HepG2 (cell line): ENCODE results near the gene DNAJC30. TPM values are rescaled to one million over a fixed set of nuclear protein-coding genes. Genes with fewer than 3 reads are reported as not detected.

ENCODE experiments used
- ATAC-seq: fragments of 200-7000 bp; cut with Tn5 transposase; 3 replicates; pipeline ENCODE4 v1.9.1; 2020; ENCODE audit warnings: mild to moderate bottlenecking, moderate library complexity
- BruUV-seq: library from RNA; stranded (reverse); fragments of 400-500 nt; replicated peaks from 2 replicates; lab custom pipeline; 2021; lab: Mats Ljungman, UMichigan
- CTCF ChIA-PET: fragments of 300-600 bp; formaldehyde crosslinking; extraction: SDS; loops from one replicate; lab custom pipeline; 2021; ENCODE audit warnings: low total read pairs, inconsistent platforms, low intra/inter-chr PET ratio; lab: Yijun Ruan, JAX
- POLR2A ChIA-PET: fragments of 350-600 bp; sonication (Branson Sonifier 250); formaldehyde crosslinking; loops from one replicate; lab custom pipeline; 2020; ENCODE audit warnings: antibody characterized with exemption, inconsistent platforms; lab: Yijun Ruan, JAX
- DNase-seq: peaks from one replicate; pipeline ENCODE4 v3.0.0-alpha.2; 2015; ENCODE audit warnings: low spot score
- FAIRE-seq: peaks from 3 replicates; lab custom pipeline; 2011; peaks lifted over from hg19 to GRCh38; lab: Jason Lieb, UNC
- H2AFZ ChIP-seq: one replicate; pipeline ENCODE4 v1.6.1; 2011; ENCODE audit warnings: low read length, inconsistent platforms
- H3K27ac ChIP-seq: fragments of 300-600 bp; 3 replicates; pipeline ENCODE4 v1.8.0; 2011; ENCODE audit warnings: mixed run types, mild to moderate bottlenecking, mixed read lengths, low read length, inconsistent platforms; ENCODE audit not compliant: insufficient read depth; ENCODE audit errors: extremely low read length
- H3K27me3 ChIP-seq, 2 experiments: fragments of 200-600 bp in 1 of 2; 2 replicates in 1 of 2; 3 replicates in 1 of 2; pipeline versions ENCODE4 v1.6.0 to v1.8.0; 2011; ENCODE audit warnings: low read length in 2 of 2, mild to moderate bottlenecking in 2 of 2, moderate library complexity in 2 of 2, inconsistent platforms in 1 of 2; ENCODE audit not compliant: insufficient read depth in 2 of 2, control insufficient read depth in 1 of 2
- H3K36me3 ChIP-seq, 2 experiments: fragments of 200-600 bp in 1 of 2; replicated peaks in 1 of 2; 2 replicates in 1 of 2; 3 replicates in 1 of 2; pipeline versions ENCODE4 v1.5.1 to v1.8.0; 2011; ENCODE audit warnings: low read length in 2 of 2, inconsistent platforms in 1 of 2; ENCODE audit not compliant: insufficient read depth in 2 of 2, control insufficient read depth in 1 of 2
- H3K4me1 ChIP-seq: 2 replicates; pipeline ENCODE4 v1.5.1; 2012; ENCODE audit warnings: low read length, inconsistent platforms; ENCODE audit not compliant: insufficient read depth
- H3K4me2 ChIP-seq: 2 replicates; pipeline ENCODE4 v1.6.0; 2011; ENCODE audit warnings: low read depth, low read length, inconsistent platforms
- H3K4me3 ChIP-seq, 3 experiments: fragments of 200-600 bp in 1 of 3; sonication (generic), shearing (Covaris generic) in 1 of 3; replicated peaks in 1 of 3; 2 replicates each; pipeline ENCODE4 v1.5.1; 2011 to 2016; ENCODE audit warnings: low read length in 3 of 3, inconsistent platforms in 2 of 3, low read depth in 2 of 3, mild to moderate bottlenecking in 2 of 3, control low read depth in 1 of 3, mixed read lengths in 1 of 3; ENCODE audit not compliant: insufficient read depth in 1 of 3
- H3K79me2 ChIP-seq: one replicate; pipeline ENCODE4 v1.6.1; 2011; ENCODE audit warnings: low read length, inconsistent platforms; ENCODE audit not compliant: insufficient read depth
- H3K9ac ChIP-seq: 2 replicates; pipeline ENCODE4 v1.6.0; 2011; ENCODE audit warnings: mild to moderate bottlenecking, low read depth, low read length, inconsistent platforms; ENCODE audit not compliant: insufficient read depth
- H3K9me3 ChIP-seq: 2 replicates; pipeline ENCODE4 v1.5.1; 2012; ENCODE audit warnings: mild to moderate bottlenecking, low read length
- H4K20me1 ChIP-seq: 2 replicates; pipeline ENCODE4 v1.6.0; 2011; ENCODE audit warnings: inconsistent platforms, mild to moderate bottlenecking, low read length, moderate library complexity; ENCODE audit not compliant: insufficient read depth
- CREB1 ChIP-seq, 2 experiments: fragments of 450-650 bp in 1 of 2; IDR thresholded peaks; 2 replicates each; pipeline ENCODE4 v1.6.1; 2016 to 2017; ENCODE audit warnings: control low read depth in 1 of 2, mild to moderate bottlenecking in 1 of 2, missing compliant biosample characterization in 1 of 2, missing genetic modification characterization in 1 of 2
- FOSL2 ChIP-seq: sonication (generic); formaldehyde crosslinking; IDR thresholded peaks from 2 replicates; pipeline ENCODE4 v1.4.0; 2020; ENCODE audit warnings: missing genetic modification reagents
- RAD21 ChIP-seq: fragments of 450-650 bp; formaldehyde crosslinking; IDR thresholded peaks from 2 replicates; pipeline ENCODE4 v1.5.0; 2020; ENCODE audit warnings: mild to moderate bottlenecking
- RARG ChIP-seq: sonication (generic); formaldehyde crosslinking; IDR thresholded peaks from 2 replicates; pipeline ENCODE4 v1.4.0; 2020; ENCODE audit warnings: low read depth, mild to moderate bottlenecking, missing genetic modification reagents
- SMC3 ChIP-seq: IDR thresholded peaks from 2 replicates; pipeline ENCODE4 v1.6.1; 2011; ENCODE audit warnings: low read length, improper control_type of control experiment
- STAG1 ChIP-seq: sonication (generic); formaldehyde crosslinking; IDR thresholded peaks from 2 replicates; pipeline ENCODE4 v1.4.0; 2020; ENCODE audit warnings: missing genetic modification reagents
- ZBTB38 ChIP-seq: sonication (generic); formaldehyde crosslinking; IDR thresholded peaks from 2 replicates; pipeline ENCODE4 v1.5.1; 2020; ENCODE audit warnings: mild to moderate bottlenecking, missing genetic modification reagents
- ZNF101 ChIP-seq: sonication (generic); formaldehyde crosslinking; IDR thresholded peaks from 2 replicates; pipeline ENCODE4 v1.4.0; 2020; ENCODE audit warnings: mild to moderate bottlenecking, low read depth, missing genetic modification reagents, borderline replicate concordance
- ZNF121 ChIP-seq: sonication (generic); formaldehyde crosslinking; IDR thresholded peaks from 2 replicates; pipeline ENCODE4 v1.5.0; 2020; ENCODE audit warnings: mild to moderate bottlenecking, missing genetic modification reagents
- WGBS: methylation state at CpG from one replicate; pipeline ENCODE4 v1.1.6; 2017; ENCODE audit warnings: low lambda C conversion rate; 5-methylcytosine and 5-hydroxymethylcytosine counted together
- in situ Hi-C: cut with HindIII; loops from 2 replicates; pipeline ENCODE4 v1.10.0; 2017; ENCODE audit warnings: low pct_unique_long_range_greater_than_20kb; ENCODE audit not compliant: extremely low pct_ligation_motif_present
- intact Hi-C: fragments of 100-400 bp; cut with micrococcal nuclease; formaldehyde crosslinking; loops from one replicate; pipeline ENCODE4 v1.10.0; 2022; ENCODE audit not compliant: unreplicated experiment
- polyA plus RNA-seq, 8 experiments: library from polyadenylated mRNA; depleted of rRNA in 3 of 8; stranded (reverse) in 7 of 8; unstranded in 1 of 8; fragments of >200 nt; fragmentation: Illumina TruSeq in 4 of 8; extraction: Trizol in 4 of 8; gene quantifications; 2 replicates each; pipeline versions ENCODE4 v1.2.1 to v1.2.3, GENCODE V29; 2011 to 2016; ENCODE audit warnings: low read depth in 4 of 8, missing spikeins in 1 of 8, mixed read lengths in 1 of 8; ENCODE audit not compliant: insufficient read depth in 1 of 8
- total RNA-seq, 5 experiments: library from RNA; depleted of rRNA; stranded (reverse); fragments of >200 nt; fragmentation: Illumina TruSeq; extraction: Trizol; gene quantifications; 2 replicates each; pipeline ENCODE4 v1.2.3, GENCODE V29; 2016; ENCODE audit warnings: low read depth in 1 of 5
- TF ChIP-seq, protein P1 (sequence below): sonication (generic); formaldehyde crosslinking; IDR thresholded peaks from 2 replicates; pipeline ENCODE4 v1.5.0; 2020; ENCODE audit warnings: mild to moderate bottlenecking, missing genetic modification reagents, moderate library complexity
- TF ChIP-seq, protein P2 (sequence below): sonication (generic); formaldehyde crosslinking; IDR thresholded peaks from 2 replicates; pipeline ENCODE4 v1.5.0; 2020; ENCODE audit warnings: mild to moderate bottlenecking, missing genetic modification reagents
- TF ChIP-seq, protein P3 (sequence below): sonication (generic); formaldehyde crosslinking; IDR thresholded peaks from 2 replicates; pipeline ENCODE4 v1.4.0; 2020; ENCODE audit warnings: missing genetic modification reagents; ENCODE audit errors: not compliant biosample characterization
- TF ChIP-seq, protein P4 (sequence below): sonication (generic); formaldehyde crosslinking; IDR thresholded peaks from 2 replicates; pipeline ENCODE4 v1.4.0; 2020; ENCODE audit warnings: missing genetic modification reagents

DNAJC30 gene
- total and polyA plus RNA-seq, 2 of the 13 experiments (the other 11 are each of a cell fraction or from before 2014, with no cell fraction given), result 3.3 to 3.8 TPM

DNA sequence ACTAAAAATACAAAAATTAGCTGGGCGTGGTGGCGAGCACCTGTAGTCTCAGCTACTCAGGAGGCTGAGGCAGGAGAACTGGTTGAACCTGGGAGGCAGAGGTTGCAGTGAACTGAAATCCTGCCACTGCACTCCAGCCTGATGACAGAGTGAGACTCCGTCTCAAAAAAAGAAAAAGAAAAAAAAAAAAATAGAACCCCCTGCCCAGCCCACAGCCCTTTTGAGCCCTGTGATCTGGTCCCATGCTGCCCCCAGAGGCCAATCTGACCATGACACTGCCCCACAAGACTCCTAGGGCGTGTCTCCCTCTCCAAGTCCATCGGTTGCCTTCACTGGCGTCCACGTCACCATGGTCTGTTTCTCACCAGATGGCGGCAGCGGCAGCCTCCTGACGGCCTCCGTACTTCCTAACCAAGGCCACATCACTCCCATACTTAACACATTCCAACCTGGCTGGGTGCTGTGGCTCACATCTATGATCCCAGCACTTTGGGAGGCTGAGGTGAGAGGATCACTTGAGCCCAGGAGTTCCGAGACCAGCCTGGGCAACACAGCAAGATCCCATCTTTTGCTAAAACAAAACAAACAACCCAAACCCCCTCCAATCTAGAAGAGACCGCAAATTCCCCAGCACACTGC, 18.2 kb upstream of the DNAJC30 start:
- FAIRE-seq (peak; percentile 54), DNase-seq (peak; percentile 54), ATAC-seq (peak; percentile 78)
- Histone ChIP-seq H3K27me3 (no peaks in the 10 kb centered on the region), H3K9ac (no peak overlapping the region), H3K9me3 (no peaks in the 10 kb centered on the region), H3K4me3 (no peak overlapping the region), H3K79me2 (no peaks in the 10 kb centered on the region), H3K36me3 (peaks cover 6 to 28% of the 10 kb centered on the region in 2 experiments), H2AFZ (no peak overlapping the region), H4K20me1 (peaks cover 5% of the 10 kb centered on the region; the same call in 1 of the 2 replicates), H3K27ac (no peak overlapping the region), H3K4me2 (no peak overlapping the region), H3K4me1 (peaks cover 15% of the 10 kb centered on the region)
- no TSS peak for BruUV-seq
- POLR2A ChIA-PET, result interaction anchor here (0.7 to 1.4 kb wide), 5 partner anchors 9 to 94 kb away, joined by 3 to 5 read pairs (median 3); no protein-coding TSS in a partner anchor
- CTCF ChIA-PET, result interaction anchor here (0.7 to 2.2 kb wide), 2 partner anchors 24 to 96 kb away, joined by 3 to 15 read pairs; no protein-coding TSS in a partner anchor
- intact Hi-C loops, result no loop called here
- in situ Hi-C loops, result no loop called here
- WGBS, result 66% methylated on average over 13 of the region's 13 CpGs
- TF ChIP-seq, protein P1, sequence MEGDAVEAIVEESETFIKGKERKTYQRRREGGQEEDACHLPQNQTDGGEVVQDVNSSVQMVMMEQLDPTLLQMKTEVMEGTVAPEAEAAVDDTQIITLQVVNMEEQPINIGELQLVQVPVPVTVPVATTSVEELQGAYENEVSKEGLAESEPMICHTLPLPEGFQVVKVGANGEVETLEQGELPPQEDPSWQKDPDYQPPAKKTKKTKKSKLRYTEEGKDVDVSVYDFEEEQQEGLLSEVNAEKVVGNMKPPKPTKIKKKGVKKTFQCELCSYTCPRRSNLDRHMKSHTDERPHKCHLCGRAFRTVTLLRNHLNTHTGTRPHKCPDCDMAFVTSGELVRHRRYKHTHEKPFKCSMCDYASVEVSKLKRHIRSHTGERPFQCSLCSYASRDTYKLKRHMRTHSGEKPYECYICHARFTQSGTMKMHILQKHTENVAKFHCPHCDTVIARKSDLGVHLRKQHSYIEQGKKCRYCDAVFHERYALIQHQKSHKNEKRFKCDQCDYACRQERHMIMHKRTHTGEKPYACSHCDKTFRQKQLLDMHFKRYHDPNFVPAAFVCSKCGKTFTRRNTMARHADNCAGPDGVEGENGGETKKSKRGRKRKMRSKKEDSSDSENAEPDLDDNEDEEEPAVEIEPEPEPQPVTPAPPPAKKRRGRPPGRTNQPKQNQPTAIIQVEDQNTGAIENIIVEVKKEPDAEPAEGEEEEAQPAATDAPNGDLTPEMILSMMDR (CRISPR knock-in tag), result peak; percentile 71
- TF ChIP-seq, protein P2, sequence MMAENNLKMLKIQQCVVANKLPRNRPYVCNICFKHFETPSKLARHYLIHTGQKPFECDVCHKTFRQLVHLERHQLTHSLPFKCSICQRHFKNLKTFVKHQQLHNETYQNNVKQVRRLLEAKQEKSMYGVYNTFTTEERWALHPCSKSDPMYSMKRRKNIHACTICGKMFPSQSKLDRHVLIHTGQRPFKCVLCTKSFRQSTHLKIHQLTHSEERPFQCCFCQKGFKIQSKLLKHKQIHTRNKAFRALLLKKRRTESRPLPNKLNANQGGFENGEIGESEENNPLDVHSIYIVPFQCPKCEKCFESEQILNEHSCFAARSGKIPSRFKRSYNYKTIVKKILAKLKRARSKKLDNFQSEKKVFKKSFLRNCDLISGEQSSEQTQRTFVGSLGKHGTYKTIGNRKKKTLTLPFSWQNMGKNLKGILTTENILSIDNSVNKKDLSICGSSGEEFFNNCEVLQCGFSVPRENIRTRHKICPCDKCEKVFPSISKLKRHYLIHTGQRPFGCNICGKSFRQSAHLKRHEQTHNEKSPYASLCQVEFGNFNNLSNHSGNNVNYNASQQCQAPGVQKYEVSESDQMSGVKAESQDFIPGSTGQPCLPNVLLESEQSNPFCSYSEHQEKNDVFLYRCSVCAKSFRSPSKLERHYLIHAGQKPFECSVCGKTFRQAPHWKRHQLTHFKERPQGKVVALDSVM (CRISPR knock-in tag), result peak; percentile 43
- TF ChIP-seq RARG (CRISPR knock-in tag), result no peak
- TF ChIP-seq RAD21 (CRISPR knock-in tag), result peak; percentile 38; the same call in 1 of the 2 replicates
- peak; percentile 33; the same call in 1 of the 2 replicates for TF ChIP-seq CREB1 (IDR thresholded peaks at IDR 0.05)
- no peak for TF ChIP-seq CREB1 (CRISPR knock-in tag; IDR thresholded peaks at IDR 0.05)
- TF ChIP-seq, protein P3, sequence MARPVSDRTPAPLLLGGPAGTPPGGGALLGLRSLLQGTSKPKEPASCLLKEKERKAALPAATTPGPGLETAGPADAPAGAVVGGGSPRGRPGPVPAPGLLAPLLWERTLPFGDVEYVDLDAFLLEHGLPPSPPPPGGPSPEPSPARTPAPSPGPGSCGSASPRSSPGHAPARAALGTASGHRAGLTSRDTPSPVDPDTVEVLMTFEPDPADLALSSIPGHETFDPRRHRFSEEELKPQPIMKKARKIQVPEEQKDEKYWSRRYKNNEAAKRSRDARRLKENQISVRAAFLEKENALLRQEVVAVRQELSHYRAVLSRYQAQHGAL, result no peak
- TF ChIP-seq ZNF121 (CRISPR knock-in tag), result peak; percentile 91
- TF ChIP-seq ZNF101 (CRISPR knock-in tag), result no peak
- TF ChIP-seq FOSL2 (CRISPR knock-in tag), result 0 out of 2 replicates have a peak, but pooled peaks have one; percentile 9
- TF ChIP-seq STAG1 (CRISPR knock-in tag), result peak; percentile 73
- TF ChIP-seq SMC3, result peak; percentile 47; the same call in 1 of the 2 replicates
- TF ChIP-seq, protein P4, sequence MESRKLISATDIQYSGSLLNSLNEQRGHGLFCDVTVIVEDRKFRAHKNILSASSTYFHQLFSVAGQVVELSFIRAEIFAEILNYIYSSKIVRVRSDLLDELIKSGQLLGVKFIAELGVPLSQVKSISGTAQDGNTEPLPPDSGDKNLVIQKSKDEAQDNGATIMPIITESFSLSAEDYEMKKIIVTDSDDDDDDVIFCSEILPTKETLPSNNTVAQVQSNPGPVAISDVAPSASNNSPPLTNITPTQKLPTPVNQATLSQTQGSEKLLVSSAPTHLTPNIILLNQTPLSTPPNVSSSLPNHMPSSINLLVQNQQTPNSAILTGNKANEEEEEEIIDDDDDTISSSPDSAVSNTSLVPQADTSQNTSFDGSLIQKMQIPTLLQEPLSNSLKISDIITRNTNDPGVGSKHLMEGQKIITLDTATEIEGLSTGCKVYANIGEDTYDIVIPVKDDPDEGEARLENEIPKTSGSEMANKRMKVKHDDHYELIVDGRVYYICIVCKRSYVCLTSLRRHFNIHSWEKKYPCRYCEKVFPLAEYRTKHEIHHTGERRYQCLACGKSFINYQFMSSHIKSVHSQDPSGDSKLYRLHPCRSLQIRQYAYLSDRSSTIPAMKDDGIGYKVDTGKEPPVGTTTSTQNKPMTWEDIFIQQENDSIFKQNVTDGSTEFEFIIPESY (CRISPR knock-in tag), result peak; percentile 56; the same call in 1 of the 2 replicates
- TF ChIP-seq ZBTB38, result peak; percentile 50; the same call in 1 of the 2 replicates
